ENCODE data around the gene CHCHD3.

DNA sequence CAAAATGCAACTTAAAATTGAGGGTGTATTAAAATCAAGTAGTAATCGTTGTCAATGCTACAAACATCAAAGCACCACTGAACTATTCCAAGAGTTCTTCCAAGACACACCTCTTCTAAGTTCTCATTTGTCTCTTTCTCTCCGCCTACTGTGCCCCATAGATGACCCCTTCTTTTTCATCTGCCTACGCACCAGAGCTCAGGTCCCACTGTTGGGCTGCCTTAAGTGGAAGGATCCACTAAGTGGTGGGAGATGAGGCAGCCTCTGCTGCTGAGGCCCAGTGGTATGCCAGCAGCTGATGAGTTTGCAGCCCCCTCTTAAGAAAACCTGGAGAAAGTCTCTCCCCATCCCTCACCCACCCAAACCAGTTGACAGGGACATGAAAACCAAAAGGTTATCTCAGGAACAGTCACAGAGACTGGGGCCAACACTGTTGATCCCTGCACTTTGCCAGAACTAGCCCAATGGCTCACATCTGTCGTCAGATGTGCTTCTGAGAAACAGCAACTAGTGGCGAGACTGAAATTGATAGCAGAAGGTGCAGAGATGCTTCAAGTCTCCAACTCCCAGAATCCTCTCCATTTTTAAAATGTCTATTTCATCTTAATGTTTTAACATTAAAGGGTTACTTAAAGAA, 88.4 kb downstream of the CHCHD3 start:
- TF ChIP-seq, protein P1, sequence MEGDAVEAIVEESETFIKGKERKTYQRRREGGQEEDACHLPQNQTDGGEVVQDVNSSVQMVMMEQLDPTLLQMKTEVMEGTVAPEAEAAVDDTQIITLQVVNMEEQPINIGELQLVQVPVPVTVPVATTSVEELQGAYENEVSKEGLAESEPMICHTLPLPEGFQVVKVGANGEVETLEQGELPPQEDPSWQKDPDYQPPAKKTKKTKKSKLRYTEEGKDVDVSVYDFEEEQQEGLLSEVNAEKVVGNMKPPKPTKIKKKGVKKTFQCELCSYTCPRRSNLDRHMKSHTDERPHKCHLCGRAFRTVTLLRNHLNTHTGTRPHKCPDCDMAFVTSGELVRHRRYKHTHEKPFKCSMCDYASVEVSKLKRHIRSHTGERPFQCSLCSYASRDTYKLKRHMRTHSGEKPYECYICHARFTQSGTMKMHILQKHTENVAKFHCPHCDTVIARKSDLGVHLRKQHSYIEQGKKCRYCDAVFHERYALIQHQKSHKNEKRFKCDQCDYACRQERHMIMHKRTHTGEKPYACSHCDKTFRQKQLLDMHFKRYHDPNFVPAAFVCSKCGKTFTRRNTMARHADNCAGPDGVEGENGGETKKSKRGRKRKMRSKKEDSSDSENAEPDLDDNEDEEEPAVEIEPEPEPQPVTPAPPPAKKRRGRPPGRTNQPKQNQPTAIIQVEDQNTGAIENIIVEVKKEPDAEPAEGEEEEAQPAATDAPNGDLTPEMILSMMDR (conservative IDR thresholded peaks at IDR 0.05; ENCODE audit: low read depth, low read length) = no peak
- TF ChIP-seq EZH2 (IDR thresholded peaks at IDR 0.05; ENCODE audit: low read length, unreplicated experiment) = no peak
